ENCODE data around the gene KCNJ11.
A peak's percentile ranks its signal among the peaks of the same experiment; 100 is the strongest.

KCNJ11 gene

GRCh38 chr11:17369094-17369493 lies 19.4 kb downstream of the KCNJ11 start:
- H3K4me3 ChIP-seq (ENCODE audit: low read depth, low read length) = no peak overlapping the region

- H3K4me3 ChIP-seq (ENCODE audit: low read depth, low read length) = no peak overlapping the region
Measured at GRCh38 chr11:17368551-17368950, 19.9 kb downstream of the KCNJ11 start.

GRCh38 chr11:17366495-17366894 lies 22.0 kb downstream of the KCNJ11 start:
- H3K4me3 ChIP-seq (ENCODE audit: low read depth, low read length) = no peak overlapping the region

GRCh38 chr11:17354601-17354991 lies 33.9 kb downstream of the KCNJ11 start:
- H3K4me3 ChIP-seq (ENCODE audit: low read depth, low read length) = no peak overlapping the region

GRCh38 chr11:17353821-17354600 lies 34.4 kb downstream of the KCNJ11 start:
- H3K4me3 ChIP-seq (ENCODE audit: low read depth, low read length) = peak overlapping the region; percentile 39

DNA sequence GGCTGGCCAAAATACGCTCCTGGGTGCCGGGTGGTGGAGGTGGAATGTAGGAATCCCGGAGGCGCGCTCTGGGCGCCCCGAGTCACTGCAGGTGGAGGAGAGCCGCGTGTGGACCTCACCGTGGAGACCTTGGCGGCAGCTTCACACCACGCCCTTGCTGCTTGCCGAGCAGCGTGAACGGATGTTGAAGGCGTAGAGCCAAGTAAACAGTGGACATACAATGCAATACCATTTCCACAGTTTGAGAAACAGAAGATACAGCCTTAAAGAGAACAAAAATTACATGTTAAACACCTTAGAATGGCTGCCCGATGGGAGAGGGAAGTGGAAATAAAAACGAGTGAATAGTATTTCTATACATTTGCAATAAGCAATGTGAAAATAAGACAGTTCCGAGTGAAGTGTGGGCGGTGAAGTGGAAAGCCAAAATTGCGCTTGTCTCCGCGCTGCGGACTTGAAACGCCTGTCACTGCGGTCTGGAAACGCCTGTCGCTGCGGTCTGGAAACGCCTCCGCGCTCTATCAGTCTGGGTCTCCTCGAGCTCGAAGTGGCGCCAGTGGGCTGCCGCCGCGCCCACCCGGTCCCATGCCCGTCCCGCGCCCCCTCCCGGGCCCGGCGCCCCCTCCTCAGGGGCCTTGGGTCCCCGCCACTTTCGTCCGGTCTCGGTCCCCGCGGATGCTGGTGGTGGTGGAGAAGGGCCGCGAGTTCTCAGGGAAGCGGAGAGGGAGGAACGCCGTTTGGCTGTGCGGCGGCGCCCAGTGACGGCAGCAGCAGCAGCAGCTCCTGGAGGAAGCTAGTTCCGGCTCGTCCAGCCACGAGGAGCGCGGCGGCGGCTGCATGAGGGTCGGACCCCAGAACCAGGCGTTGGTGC lies 35.3 kb downstream of the KCNJ11 start:
- H3K4me3 ChIP-seq (ENCODE audit: low read depth, low read length) = peak overlapping the region; percentile 39

GRCh38 chr11:17351510-17352176 lies 36.8 kb downstream of the KCNJ11 start, which contains the start of gene NCR3LG1:
Gene NCR3LG1 (plus strand): TSS chr11:17351800. CDS start chr11:17351970, 170 bp downstream.
- peak within 1 kb of the TSS; percentile 20 for H3K4me3 ChIP-seq (ENCODE audit: low read depth, low read length)

GRCh38 chr11:17351172-17351509 lies 37.3 kb downstream of the KCNJ11 start:
- no peak overlapping the region for H3K4me3 ChIP-seq (ENCODE audit: low read depth, low read length)

DNA sequence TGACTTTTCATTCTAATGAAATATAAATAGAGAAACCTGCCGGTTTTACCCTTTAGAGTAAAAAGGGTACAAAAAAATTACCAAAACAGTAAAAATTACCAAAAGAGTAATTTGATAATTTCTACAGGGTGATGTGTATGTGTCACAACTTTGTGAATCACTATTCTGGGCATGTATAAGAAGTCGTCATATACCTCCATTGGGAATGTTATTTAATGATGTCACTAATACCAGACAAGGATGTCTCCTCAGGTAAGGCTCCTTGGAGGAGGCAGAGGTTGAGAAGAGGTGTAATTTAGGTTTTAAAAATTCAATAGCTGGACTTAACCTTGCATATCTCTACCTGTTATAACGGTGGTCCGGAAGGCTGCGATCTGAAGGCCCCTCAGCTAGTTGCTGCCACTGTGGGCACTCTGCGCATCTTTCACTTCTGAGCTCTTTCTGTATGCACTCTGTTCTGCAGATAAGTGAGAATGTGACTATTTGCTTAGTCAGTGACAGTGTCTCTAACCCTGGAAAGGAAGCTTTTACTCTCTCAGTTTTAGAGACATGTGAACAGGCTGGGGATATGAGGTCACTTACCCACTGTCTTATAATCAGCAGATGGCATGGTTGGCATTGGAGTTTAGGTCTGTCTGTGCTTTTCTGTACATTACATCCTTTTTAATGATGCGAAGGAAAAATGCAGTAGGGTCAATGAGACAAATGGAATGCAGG lies 37.8 kb downstream of the KCNJ11 start:
- no peak overlapping the region for H3K4me3 ChIP-seq (ENCODE audit: low read depth, low read length)

DNA sequence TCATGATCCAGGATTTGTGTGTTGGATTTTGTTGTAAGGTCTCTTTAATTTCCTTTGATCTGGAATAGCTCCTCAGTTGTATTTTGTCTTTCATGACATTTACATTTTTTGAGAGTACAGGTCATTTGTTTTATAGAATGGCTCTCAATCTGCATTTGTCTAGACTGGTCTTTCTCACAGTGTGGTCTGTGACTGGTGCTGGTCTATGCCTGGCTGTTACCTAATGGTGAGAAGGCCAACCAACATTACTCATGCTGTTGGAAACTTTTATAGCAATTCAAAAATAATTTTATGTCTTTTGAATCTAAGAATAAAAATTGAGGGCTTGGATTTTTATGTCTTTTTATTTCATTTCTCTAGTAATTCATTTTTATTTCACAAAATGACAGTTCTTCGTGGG lies 40.8 kb downstream of the KCNJ11 start:
- no peak overlapping the region for H3K4me3 ChIP-seq (ENCODE audit: low read depth, low read length)

- H3K4me3 ChIP-seq (ENCODE audit: low read depth, low read length) = no peak overlapping the region
Measured at GRCh38 chr11:17343907-17344306, 44.6 kb downstream of the KCNJ11 start.

- no peak overlapping the region for H3K4me3 ChIP-seq (ENCODE audit: low read depth, low read length)
Measured at GRCh38 chr11:17343257-17343656, 45.2 kb downstream of the KCNJ11 start.

Data from iPS-11a (cell line).